GM11168 (cell line): Measurements from ENCODE around the gene MATN3.

Experiments used
- in situ Hi-C: fragments of 300-500 bp; cut with MboI; formaldehyde crosslinking; loops from one replicate; pipeline ENCODE4 v1.12.0; 2022; ENCODE audit warnings: low sequenced_read_pairs; ENCODE audit not compliant: unreplicated experiment

The MATN3 gene

DNA sequence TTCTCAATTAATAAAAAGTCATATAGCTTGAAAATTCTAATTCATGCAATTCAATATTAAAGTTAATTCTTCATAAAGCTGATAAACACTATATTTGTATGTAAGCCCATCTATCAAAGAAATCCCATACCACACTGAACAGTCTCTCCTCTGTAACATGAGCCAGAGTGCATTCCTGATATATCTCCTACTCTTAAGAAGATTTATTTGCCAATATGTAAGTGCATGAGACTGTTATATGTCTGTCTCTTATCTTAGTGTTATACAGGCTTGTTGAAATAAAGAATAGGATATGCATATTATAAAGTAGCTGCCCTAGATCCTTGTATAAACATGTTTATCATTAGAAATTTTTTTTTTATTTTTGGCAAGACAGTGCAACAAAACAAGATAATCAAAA is 70.3 kb downstream of the MATN3 start:
- in situ Hi-C loops, result no loop called here
